ENCODE measurements around the gene ALPI. TPM values are rescaled to one million over a fixed set of nuclear protein-coding genes. Genes with fewer than 3 reads are reported as not detected.
"Not testable (repeated sequence)": the region's sequence is repeated elsewhere in the genome, so short reads cannot be mapped to it uniquely, and the experiment has no call there.

The ALPI gene
- total and polyA plus RNA-seq, 2 donors (not counting 3 experiments of a cell fraction or from before 2014, with no cell fraction given), result not detected

DNA sequence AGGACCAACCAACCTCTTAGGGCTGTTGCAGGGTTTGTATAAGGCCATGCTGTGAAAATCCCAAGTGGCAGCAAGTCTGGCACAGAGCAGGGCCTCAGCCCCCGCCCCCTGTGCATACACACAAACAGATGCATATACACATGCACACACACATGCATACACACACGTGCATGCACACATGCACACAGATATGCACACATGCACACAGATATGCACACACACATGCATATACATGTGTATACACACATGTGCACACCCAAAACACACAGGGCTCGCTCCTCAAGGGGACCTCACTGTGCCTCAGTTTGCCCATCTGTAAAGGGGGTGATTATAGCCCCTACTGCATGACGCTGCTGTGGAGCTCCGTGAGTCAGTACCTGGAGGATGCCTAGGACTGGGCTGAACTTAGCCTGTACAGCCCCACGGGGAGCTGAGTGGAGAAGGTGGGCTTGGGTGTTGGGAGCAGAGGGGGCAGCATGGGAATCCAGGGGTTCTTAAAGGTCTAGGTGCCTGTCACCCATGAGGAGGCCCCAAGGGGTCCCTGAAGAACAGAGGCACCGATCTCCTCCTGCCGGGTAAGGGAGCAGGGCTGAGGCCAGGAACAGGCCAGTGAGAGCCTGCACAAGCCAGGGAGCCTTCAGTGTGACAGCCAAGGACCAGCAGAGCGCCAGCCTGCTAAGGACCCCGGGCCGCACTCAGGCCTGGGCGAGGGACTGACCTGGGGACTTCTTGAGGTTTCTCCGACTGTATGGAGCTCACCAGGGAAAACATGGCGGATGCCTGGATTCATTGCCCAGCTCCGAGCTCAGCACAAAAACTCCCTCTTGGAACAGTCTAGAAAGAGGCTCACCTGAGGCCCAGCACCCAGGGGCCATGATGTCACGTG lies 24.0 kb upstream of the ALPI start:
- H3K36me3 ChIP-seq (ENCODE audit: control insufficient read depth in 2 of 2, extremely low read depth in 1 of 2, insufficient read depth in 2 of 2, low read length in 2 of 2), result no peaks in the 10 kb centered on the region
- H3K9ac ChIP-seq (replicated peaks; ENCODE audit: extremely low read depth, insufficient read depth, low read length), result no peak overlapping the region
- no peak for DNase-seq (ENCODE audit: low read depth, low spot score)
- no peaks in the 10 kb centered on the region for H3K9me1 ChIP-seq (replicated peaks; ENCODE audit: control insufficient read depth, extremely low read depth, insufficient read depth, low read length)
- H3K9me3 ChIP-seq (replicated peaks; ENCODE audit: control insufficient read depth, insufficient read depth, low read length), result no peaks in the 10 kb centered on the region
- H4K20me1 ChIP-seq (replicated peaks; ENCODE audit: control insufficient read depth, extremely low read depth, insufficient read depth, low read length), result no peaks in the 10 kb centered on the region
- no peak overlapping the region for H3K4me2 ChIP-seq (ENCODE audit: insufficient read depth, low read length)
- dilution Hi-C loops (cut with MboI; ENCODE audit: extremely low pct_ligation_motif_present, low sequenced_read_pairs), result no loop called here
- no peak overlapping the region for H3K27ac ChIP-seq (ENCODE audit: insufficient read depth, low read depth, low read length)
- no peak overlapping the region for H3K4me3 ChIP-seq (replicated peaks in 1 of 3; ENCODE audit: insufficient read depth in 1 of 3, low read depth in 1 of 3, low read length in 3 of 3)
- intact Hi-C loops (cut with micrococcal nuclease), result no loop called here
- POLR2A ChIA-PET, result no interaction called here
- no peak for FAIRE-seq
- TF ChIP-seq FOS (IDR thresholded peaks at IDR 0.05; ENCODE audit: borderline replicate concordance, insufficient read depth, low read length) (no peak), EZH2 (IDR thresholded peaks at IDR 0.05; ENCODE audit: borderline replicate concordance, low read depth, low read length, severe bottlenecking) (no peak)
- no peak overlapping the region for H2AFZ ChIP-seq (ENCODE audit: low read depth, low read length)
- no peaks in the 10 kb centered on the region for H3K79me2 ChIP-seq (ENCODE audit: control insufficient read depth, insufficient read depth, low read length)
- CTCF ChIA-PET, result no interaction called here
- no peaks in the 10 kb centered on the region for H3K4me1 ChIP-seq (ENCODE audit: control insufficient read depth, extremely low read depth, insufficient read depth, low read length)
- BruUV-seq (replicated peaks), result no TSS peak
- peaks cover 0 to 1% of the 10 kb centered on the region in 2 experiments for H3K27me3 ChIP-seq (ENCODE audit: control insufficient read depth in 2 of 2, insufficient read depth in 2 of 2, low read length in 2 of 2)

- Histone ChIP-seq H2AFZ (ENCODE audit: low read depth, low read length) (no peak overlapping the region), H3K4me3 (replicated peaks in 1 of 3; ENCODE audit: insufficient read depth in 1 of 3, low read depth in 1 of 3, low read length in 3 of 3) (no peak overlapping the region), H3K27me3 (ENCODE audit: control insufficient read depth in 2 of 2, insufficient read depth in 2 of 2, low read length in 2 of 2) (peaks cover 0 to 2% of the 10 kb centered on the region in 2 experiments), H3K36me3 (ENCODE audit: control insufficient read depth in 2 of 2, extremely low read depth in 1 of 2, insufficient read depth in 2 of 2, low read length in 2 of 2) (no peaks in the 10 kb centered on the region), H3K79me2 (ENCODE audit: control insufficient read depth, insufficient read depth, low read length) (no peaks in the 10 kb centered on the region), H3K9ac (replicated peaks; ENCODE audit: extremely low read depth, insufficient read depth, low read length) (no peak overlapping the region), H4K20me1 (replicated peaks; ENCODE audit: control insufficient read depth, extremely low read depth, insufficient read depth, low read length) (no peaks in the 10 kb centered on the region), H3K4me2 (ENCODE audit: insufficient read depth, low read length) (no peak overlapping the region), H3K9me1 (replicated peaks; ENCODE audit: control insufficient read depth, extremely low read depth, insufficient read depth, low read length) (no peaks in the 10 kb centered on the region), H3K27ac (ENCODE audit: insufficient read depth, low read depth, low read length) (no peak overlapping the region), H3K9me3 (replicated peaks; ENCODE audit: control insufficient read depth, insufficient read depth, low read length) (no peaks in the 10 kb centered on the region), H3K4me1 (ENCODE audit: control insufficient read depth, extremely low read depth, insufficient read depth, low read length) (no peaks in the 10 kb centered on the region)
- no peak for DNase-seq (ENCODE audit: low read depth, low spot score)
- CTCF ChIA-PET, result no interaction called here
- intact Hi-C loops (cut with micrococcal nuclease), result no loop called here
- dilution Hi-C loops (cut with MboI; ENCODE audit: extremely low pct_ligation_motif_present, low sequenced_read_pairs), result no loop called here
- TF ChIP-seq CTCF (IDR thresholded peaks at IDR 0.05; ENCODE audit: extremely low read depth in 1 of 2, insufficient read depth in 1 of 2, low read depth in 1 of 2, low read length in 2 of 2), result peak in 1 of 2 donors; percentile 38
- no peak for TF ChIP-seq FOS (IDR thresholded peaks at IDR 0.05; ENCODE audit: borderline replicate concordance, insufficient read depth, low read length)
- BruUV-seq (replicated peaks), result no TSS peak
- POLR2A ChIA-PET, result no interaction called here
- no peak for FAIRE-seq
These were observed 23.3 kb upstream of the ALPI start for GRCh38 chr2:232432598-232433184.

DNA sequence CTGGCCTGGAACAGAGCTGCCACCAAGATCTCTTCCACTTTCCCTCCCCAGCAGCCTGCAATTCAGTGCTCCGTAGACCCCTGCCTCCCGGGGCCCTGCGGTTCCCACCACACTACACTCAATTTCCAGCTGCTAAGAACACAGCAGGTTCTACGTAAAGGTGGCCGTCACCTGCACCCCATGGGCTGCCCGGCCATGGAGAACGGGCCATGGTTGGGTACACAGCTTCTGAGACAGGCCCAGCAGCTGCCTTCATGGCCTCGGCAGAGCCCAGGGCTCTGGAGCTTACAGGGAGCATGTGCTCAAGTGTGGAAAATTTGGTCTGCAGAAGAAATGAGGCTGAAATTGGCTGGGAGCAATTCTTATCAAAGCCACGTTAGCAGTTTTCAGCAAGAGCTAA lies 22.3 kb upstream of the ALPI start:
- H3K4me1 ChIP-seq (ENCODE audit: control insufficient read depth, extremely low read depth, insufficient read depth, low read length); H3K27me3 ChIP-seq (ENCODE audit: control insufficient read depth in 2 of 2, insufficient read depth in 2 of 2, low read length in 2 of 2); H3K9me3 ChIP-seq (replicated peaks; ENCODE audit: control insufficient read depth, insufficient read depth, low read length); H2AFZ ChIP-seq (ENCODE audit: low read depth, low read length); H3K9ac ChIP-seq (replicated peaks; ENCODE audit: extremely low read depth, insufficient read depth, low read length); H4K20me1 ChIP-seq (replicated peaks; ENCODE audit: control insufficient read depth, extremely low read depth, insufficient read depth, low read length); H3K4me2 ChIP-seq (ENCODE audit: insufficient read depth, low read length); H3K4me3 ChIP-seq (replicated peaks in 1 of 3; ENCODE audit: insufficient read depth in 1 of 3, low read depth in 1 of 3, low read length in 3 of 3); BruUV-seq (replicated peaks); FAIRE-seq; H3K36me3 ChIP-seq (ENCODE audit: control insufficient read depth in 2 of 2, extremely low read depth in 1 of 2, insufficient read depth in 2 of 2, low read length in 2 of 2); H3K79me2 ChIP-seq (ENCODE audit: control insufficient read depth, insufficient read depth, low read length); POLR2A ChIA-PET; DNase-seq (ENCODE audit: low read depth, low spot score); dilution Hi-C loops (cut with MboI; ENCODE audit: extremely low pct_ligation_motif_present, low sequenced_read_pairs); H3K27ac ChIP-seq (ENCODE audit: insufficient read depth, low read depth, low read length); H3K9me1 ChIP-seq (replicated peaks; ENCODE audit: control insufficient read depth, extremely low read depth, insufficient read depth, low read length); intact Hi-C loops (cut with micrococcal nuclease): not testable (repeated sequence)
- CTCF ChIA-PET, result interaction anchor here (2.4 kb wide), 1 partner anchor 527 kb away, joined by 8 read pairs; no protein-coding TSS in a partner anchor

All from endothelial cell of umbilical vein (primary cell).